H1 (cell line): ENCODE results near the gene GRIK1. TPM values are rescaled to one million over a fixed set of nuclear protein-coding genes. Genes with fewer than 3 reads are reported as not detected.

ENCODE experiments used
- CTCF ChIA-PET: fragments of 300-600 bp; sonication (Branson Sonifier 250); formaldehyde crosslinking; loops from one replicate; lab custom pipeline; 2021; ENCODE audit not compliant: partially characterized antibody; lab: Charles Lee
- POLR2A ChIA-PET: fragments of 300-600 bp; sonication (Branson Sonifier 250); formaldehyde crosslinking; loops from one replicate; lab custom pipeline; 2021; ENCODE audit warnings: inconsistent platforms; ENCODE audit not compliant: partially characterized antibody; lab: Charles Lee
- DNase-seq, 2 experiments: peaks; one replicate each; pipeline versions ENCODE4 v3.0.0 to v3.0.0-alpha.2; 2010 to 2022; ENCODE audit warnings: low spot score in 2 of 2, low read depth in 1 of 2, mixed read lengths in 1 of 2
- FAIRE-seq: peaks from 2 replicates; lab custom pipeline; 2011; peaks lifted over from hg19 to GRCh38; lab: Jason Lieb, UNC
- H2AFZ ChIP-seq: 2 replicates; pipeline ENCODE4 v1.8.1; 2012; ENCODE audit warnings: low read length, inconsistent platforms
- H2AK5ac ChIP-seq: 2 replicates; pipeline ENCODE4 v1.6.1; 2013; ENCODE audit warnings: low read depth, low read length
- H2BK120ac ChIP-seq: replicated peaks from 2 replicates; pipeline ENCODE3; 2013; ENCODE audit warnings: low read depth, low read length, inconsistent platforms
- H2BK12ac ChIP-seq: 2 replicates; pipeline ENCODE4 v1.6.1; 2013; ENCODE audit warnings: low read depth, low read length
- H2BK15ac ChIP-seq: 2 replicates; pipeline ENCODE4 v1.6.1; 2013; ENCODE audit warnings: low read length
- H2BK20ac ChIP-seq: 2 replicates; pipeline ENCODE4 v1.6.1; 2013; ENCODE audit warnings: low read length
- H2BK5ac ChIP-seq: 2 replicates; pipeline ENCODE4 v1.6.1; 2013; ENCODE audit warnings: low read depth, low read length
- H3K14ac ChIP-seq: 2 replicates; pipeline ENCODE4 v1.6.1; 2013; ENCODE audit warnings: inconsistent platforms; ENCODE audit not compliant: insufficient read length
- H3K18ac ChIP-seq: 2 replicates; pipeline ENCODE4 v1.6.1; 2013; ENCODE audit warnings: low read length; ENCODE audit errors: extremely low read depth
- H3K23ac ChIP-seq: 2 replicates; pipeline ENCODE4 v1.6.1; 2013; ENCODE audit warnings: inconsistent platforms; ENCODE audit not compliant: insufficient read length
- H3K23me2 ChIP-seq: 2 replicates; pipeline ENCODE4 v1.6.1; 2013; ENCODE audit warnings: low read depth, low read length
- H3K27ac ChIP-seq: 2 replicates; pipeline ENCODE4 v1.6.1; 2011; ENCODE audit warnings: low read depth, low read length, inconsistent platforms
- H3K27me3 ChIP-seq, 4 experiments: replicated peaks in 1 of 4; 1 replicate in 1 of 4; 2 replicates in 3 of 4; pipeline versions ENCODE4 v1.6.1 to v1.8.1; 2011 to 2013; ENCODE audit warnings: low read length in 3 of 4, mild to moderate bottlenecking in 3 of 4, inconsistent platforms in 2 of 4, mixed read lengths in 2 of 4, moderate library complexity in 1 of 4; ENCODE audit not compliant: control insufficient read depth in 3 of 4, insufficient read depth in 3 of 4; ENCODE audit errors: extremely low read depth in 1 of 4
- H3K36me3 ChIP-seq, 4 experiments: 2 replicates each; pipeline versions ENCODE4 v1.6.1 to v1.8.1; 2011 to 2013; ENCODE audit warnings: mild to moderate bottlenecking in 4 of 4, low read length in 3 of 4, moderate library complexity in 2 of 4, control low read depth in 1 of 4, inconsistent platforms in 1 of 4; ENCODE audit not compliant: insufficient read depth in 4 of 4, control insufficient read depth in 2 of 4
- H3K4ac ChIP-seq: replicated peaks from 2 replicates; pipeline ENCODE3; 2013; ENCODE audit warnings: low read length, low read depth, mixed read lengths, inconsistent platforms; ENCODE audit not compliant: insufficient read length
- H3K4me1 ChIP-seq, 4 experiments: replicated peaks in 1 of 4; 1 replicate in 1 of 4; 2 replicates in 3 of 4; pipeline versions ENCODE4 v1.6.1 to v1.8.1; 2011 to 2013; ENCODE audit warnings: low read length in 3 of 4, inconsistent platforms in 2 of 4, mixed read lengths in 1 of 4; ENCODE audit not compliant: insufficient read depth in 4 of 4, control insufficient read depth in 3 of 4
- H3K4me2 ChIP-seq, 2 experiments: 2 replicates each; pipeline versions ENCODE4 v1.6.1 to v1.8.1; 2011 to 2013; ENCODE audit warnings: low read depth in 2 of 2, low read length in 2 of 2, control low read depth in 1 of 2, inconsistent platforms in 1 of 2, mild to moderate bottlenecking in 1 of 2; ENCODE audit not compliant: insufficient read depth in 1 of 2
- H3K4me3 ChIP-seq, 4 experiments: fragments of 200-600, 300-600 bp in 1 of 4; sonication (generic), shearing (Covaris generic), sonication (Bioruptor Twin) in 1 of 4; 2 replicates each; pipeline versions ENCODE4 v1.5.1 to v1.8.1; 2011 to 2016; ENCODE audit warnings: low read length in 4 of 4, low read depth in 3 of 4, control low read depth in 2 of 4, inconsistent platforms in 2 of 4, mild to moderate bottlenecking in 2 of 4, mixed read lengths in 1 of 4, moderate library complexity in 1 of 4; ENCODE audit not compliant: insufficient read depth in 2 of 4; ENCODE audit errors: extremely low read depth in 1 of 4
- H3K56ac ChIP-seq: replicated peaks from 2 replicates; pipeline ENCODE3; 2013; ENCODE audit warnings: low read depth, mild to moderate bottlenecking, mixed read lengths, low read length, inconsistent platforms; ENCODE audit not compliant: insufficient read length
- H3K79me1 ChIP-seq: 2 replicates; pipeline ENCODE4 v1.6.1; 2013; ENCODE audit warnings: low read depth, low read length, control low read depth
- H3K79me2 ChIP-seq, 2 experiments: 2 replicates each; pipeline versions ENCODE4 v1.6.1 to v1.8.1; 2012 to 2013; ENCODE audit warnings: low read length in 2 of 2, mild to moderate bottlenecking in 2 of 2, inconsistent platforms in 1 of 2; ENCODE audit not compliant: insufficient read depth in 2 of 2, control insufficient read depth in 1 of 2
- H3K9ac ChIP-seq, 4 experiments: replicated peaks in 1 of 4; 1 replicate in 1 of 4; 2 replicates in 3 of 4; pipeline versions ENCODE4 v1.6.1 to v1.8.1; 2011 to 2013; ENCODE audit warnings: low read depth in 3 of 4, low read length in 3 of 4, control low read depth in 2 of 4, mild to moderate bottlenecking in 2 of 4, moderate library complexity in 2 of 4, inconsistent platforms in 1 of 4; ENCODE audit errors: extremely low read depth in 1 of 4
- H3K9me3 ChIP-seq, 2 experiments: 2 replicates each; pipeline versions ENCODE4 v1.6.1 to v1.8.1; 2012 to 2013; ENCODE audit warnings: mild to moderate bottlenecking in 2 of 2, moderate library complexity in 2 of 2, control low read depth in 1 of 2, inconsistent platforms in 1 of 2, low read depth in 1 of 2, low read length in 1 of 2, mixed read lengths in 1 of 2; ENCODE audit not compliant: insufficient read depth in 2 of 2
- H4K20me1 ChIP-seq, 2 experiments: replicated peaks in 1 of 2; 2 replicates each; pipeline versions ENCODE3 to v1.8.1; 2011 to 2013; ENCODE audit warnings: inconsistent platforms in 2 of 2, low read length in 2 of 2, mild to moderate bottlenecking in 1 of 2; ENCODE audit not compliant: insufficient read depth in 2 of 2, control insufficient read depth in 1 of 2
- H4K5ac ChIP-seq: 2 replicates; pipeline ENCODE4 v1.6.1; 2013; ENCODE audit warnings: low read length, low read depth, mixed read lengths, inconsistent platforms; ENCODE audit not compliant: insufficient read length
- H4K8ac ChIP-seq: 2 replicates; pipeline ENCODE4 v1.8.0; 2013; ENCODE audit warnings: mild to moderate bottlenecking, moderate library complexity, low read length, inconsistent platforms; ENCODE audit not compliant: insufficient read depth; ENCODE audit errors: extremely low read depth
- H4K91ac ChIP-seq: replicated peaks from 2 replicates; pipeline ENCODE3; 2013; ENCODE audit warnings: low read length, mixed read lengths, inconsistent platforms; ENCODE audit not compliant: insufficient read length
- CBX8 ChIP-seq: fragments of 300-800, 300-1000 bp; sonication (generic); IDR thresholded peaks from 2 replicates; pipeline ENCODE4 v1.7.1; 2016; ENCODE audit warnings: low read depth, low read length, borderline replicate concordance
- CTBP2 ChIP-seq: IDR thresholded peaks from 2 replicates; pipeline ENCODE4 v1.7.0; 2011; ENCODE audit warnings: borderline replicate concordance, mild to moderate bottlenecking, moderate library complexity, mixed read lengths, low read length; ENCODE audit not compliant: insufficient read depth, insufficient read length
- EGR1 ChIP-seq: IDR thresholded peaks from 2 replicates; pipeline ENCODE4 v1.6.1; 2011; ENCODE audit warnings: low read depth, low read length, borderline replicate concordance
- GABPA ChIP-seq: IDR thresholded peaks from 2 replicates; pipeline ENCODE4 v1.6.1; 2011; ENCODE audit warnings: mild to moderate bottlenecking, low read length, moderate library complexity, borderline replicate concordance; ENCODE audit not compliant: insufficient read depth
- GTF2F1 ChIP-seq: IDR thresholded peaks from 2 replicates; pipeline ENCODE4 v1.6.1; 2012; ENCODE audit warnings: low read depth, low read length, improper control_type of control experiment, borderline replicate concordance
- HDAC2 ChIP-seq, 2 experiments: fragments of 300-600 bp in 1 of 2; sonication (generic) in 1 of 2; IDR thresholded peaks; 2 replicates each; pipeline ENCODE4 v1.6.1; 2011 to 2012; ENCODE audit warnings: low read depth in 2 of 2, low read length in 2 of 2, mild to moderate bottlenecking in 2 of 2, moderate library complexity in 2 of 2, borderline replicate concordance in 1 of 2, inconsistent platforms in 1 of 2
- HDAC6 ChIP-seq: IDR thresholded peaks from one replicate; pipeline ENCODE4 v1.7.1; 2012; ENCODE audit warnings: low read depth, mild to moderate bottlenecking, inconsistent platforms, low read length, moderate library complexity
- KDM4A ChIP-seq: IDR thresholded peaks from one replicate; pipeline ENCODE4 v1.7.1; 2012; ENCODE audit warnings: low read depth, mild to moderate bottlenecking, moderate library complexity, low read length, inconsistent platforms; ENCODE audit not compliant: severe bottlenecking
- PHF8 ChIP-seq: fragments of 200-600 bp; sonication (generic); conservative IDR thresholded peaks from 2 replicates; pipeline ENCODE4 v1.7.1; 2012; ENCODE audit warnings: low read depth, mild to moderate bottlenecking, inconsistent platforms, low read length, moderate library complexity
- RXRA ChIP-seq: IDR thresholded peaks from 2 replicates; pipeline ENCODE4 v1.6.1; 2011; ENCODE audit warnings: low read depth, mild to moderate bottlenecking, low read length, moderate library complexity; ENCODE audit not compliant: insufficient read depth
- TBP ChIP-seq: IDR thresholded peaks from 2 replicates; pipeline ENCODE4 v1.6.1; 2011; ENCODE audit warnings: low read depth, low read length, improper control_type of control experiment
- TEAD4 ChIP-seq: IDR thresholded peaks from 2 replicates; pipeline ENCODE4 v1.6.1; 2012; ENCODE audit warnings: low read depth, low read length, inconsistent platforms, mixed read lengths
- WGBS, 2 experiments: shearing (Covaris generic) in 1 of 2; methylation state at CpG; one replicate each; pipeline versions ENCODE4 v1.1.6 to v1.1.7; 2013 to 2015; ENCODE audit warnings: low lambda C conversion rate in 2 of 2, mixed read lengths in 2 of 2, inconsistent platforms in 1 of 2, low coverage in 1 of 2, missing lambda C conversion rate in 1 of 2; ENCODE audit not compliant: insufficient replicate concordance in 2 of 2, insufficient coverage in 1 of 2, insufficient read length in 1 of 2; ENCODE audit errors: extremely low coverage in 1 of 2, missing lambda C conversion rate in 1 of 2; 5-methylcytosine and 5-hydroxymethylcytosine counted together
- polyA plus RNA-seq, 7 experiments: library from polyadenylated mRNA; depleted of rRNA in 3 of 7; stranded (reverse) in 5 of 7; unstranded in 2 of 7; fragments of >200 nt in 5 of 7; fragments of 200-250 nt in 2 of 7; gene quantifications; 1 replicate in 5 of 7; 2 replicates in 1 of 7; 4 replicates in 1 of 7; pipeline versions ENCODE4 v1.2.1 to v1.2.3, GENCODE V29; 2011 to 2013; ENCODE audit warnings: missing spikeins in 2 of 7, mixed read lengths in 2 of 7
- total RNA-seq: library from RNA; stranded (reverse); fragmentation: NEBNext Ultra II Directional; extraction: Animal tissue kit (Norgen Biotek cat#: 25700); gene quantifications from 2 replicates; pipeline ENCODE4 v1.2.1, GENCODE V29; 2021

Gene GRIK1
- total and polyA plus RNA-seq, 2 of the 8 experiments (the other 6 are each of a cell fraction or from before 2014, with no cell fraction given) = 0.11 to 0.32 TPM

DNA sequence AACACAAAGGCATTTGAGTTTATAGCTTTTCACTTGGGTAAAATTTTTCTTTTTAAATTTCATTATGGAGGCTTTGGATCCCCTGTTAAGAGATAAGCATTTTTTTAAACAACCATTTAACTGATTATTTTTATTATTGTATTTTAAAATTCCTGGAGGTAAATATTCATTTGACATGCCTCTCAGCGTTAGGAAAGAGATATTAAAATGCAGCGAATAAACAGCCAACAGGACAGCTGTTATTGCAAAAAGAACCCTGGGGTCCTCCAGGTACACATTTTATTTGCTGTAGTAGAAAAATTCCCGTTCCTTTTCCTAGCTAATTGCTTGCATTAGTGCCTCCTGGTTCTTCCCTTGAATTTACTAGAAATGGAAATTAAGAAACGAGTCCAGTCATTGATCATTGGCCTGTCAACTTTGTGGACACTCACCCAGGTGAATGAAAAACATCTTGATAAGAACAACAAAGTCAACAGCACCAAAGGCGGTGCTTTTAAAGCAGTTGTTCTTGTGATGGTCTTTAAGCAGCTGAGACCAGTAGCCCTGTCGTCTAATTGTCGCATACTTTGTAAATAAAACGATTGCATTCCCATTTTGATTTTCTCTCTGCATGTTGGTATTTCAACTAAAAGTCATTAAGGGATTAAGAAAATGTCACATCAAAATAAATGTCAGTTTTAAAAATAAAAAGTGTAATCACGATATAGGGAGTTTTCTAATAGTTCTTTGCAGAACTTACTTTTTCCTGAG is 282.4 kb downstream of the GRIK1 start:
- no peak for DNase-seq
- TF ChIP-seq CBX8 = no peak
- no peak for TF ChIP-seq HDAC2 (IDR thresholded peaks at IDR 0.05; ENCODE audit: borderline replicate concordance in 1 of 2, low read depth in 2 of 2, low read length in 2 of 2)
- no peak for TF ChIP-seq EGR1
- no peak for TF ChIP-seq TBP
- TF ChIP-seq GABPA = no peak
- no peak for TF ChIP-seq KDM4A
- no peak for TF ChIP-seq HDAC6
- TF ChIP-seq RXRA = no peak
- TF ChIP-seq PHF8 = no peak
- no peak for TF ChIP-seq TEAD4
- no peak for TF ChIP-seq GTF2F1
- TF ChIP-seq CTBP2 = no peak

More for the DNA sequence above, 282.4 kb downstream of the GRIK1 start:
- no peak overlapping the region for H2AFZ ChIP-seq
- no peak overlapping the region for H2AK5ac ChIP-seq
- no peak overlapping the region for H3K14ac ChIP-seq
- H4K5ac ChIP-seq = no peak overlapping the region
- H3K4me3 ChIP-seq = no peak overlapping the region
- H3K4me2 ChIP-seq = no peak overlapping the region
- no peak overlapping the region for H3K18ac ChIP-seq
- 87% methylated on average over 9 of the region's 9 CpGs; no CpG with 5 or more reads in 1 of the 2 experiments for WGBS, 2 experiments
- H3K79me1 ChIP-seq = no peaks in the 10 kb centered on the region
- no peak overlapping the region for H2BK20ac ChIP-seq
- H3K27me3 ChIP-seq = no peaks in the 10 kb centered on the region
- POLR2A ChIA-PET = no interaction called here
- H2BK15ac ChIP-seq = no peak overlapping the region
- no peak overlapping the region for H3K56ac ChIP-seq
- H3K36me3 ChIP-seq = 0 out of 8 replicates have a peak, but pooled peaks cover 0 to 3% (median 0%) of the 10 kb centered on the region in 4 experiments
- H4K8ac ChIP-seq = no peak overlapping the region
- H3K27ac ChIP-seq = no peak overlapping the region
- no peak for FAIRE-seq
- H3K79me2 ChIP-seq = no peaks in the 10 kb centered on the region
- H3K23ac ChIP-seq = no peak overlapping the region
- no peaks in the 10 kb centered on the region for H4K20me1 ChIP-seq
- CTCF ChIA-PET = interaction anchor here (0.6 kb wide), 1 partner anchor 42 kb away, joined by 3 read pairs; no protein-coding TSS in a partner anchor
- H3K9ac ChIP-seq = no peak overlapping the region
- H3K23me2 ChIP-seq = no peaks in the 10 kb centered on the region
- H3K4me1 ChIP-seq = no peaks in the 10 kb centered on the region
- H2BK120ac ChIP-seq = no peak overlapping the region
- no peak overlapping the region for H3K4ac ChIP-seq
- no peak overlapping the region for H2BK5ac ChIP-seq
- H3K9me3 ChIP-seq = no peaks in the 10 kb centered on the region
- no peak overlapping the region for H2BK12ac ChIP-seq
- no peak overlapping the region for H4K91ac ChIP-seq
